Measurements from ENCODE around the gene LIN37.
A peak's percentile ranks its signal among the peaks of the same experiment; 100 is the strongest.
"Not testable (repeated sequence)": the region's sequence is repeated elsewhere in the genome, so short reads cannot be mapped to it uniquely, and the experiment has no call there.

The LIN37 gene

DNA sequence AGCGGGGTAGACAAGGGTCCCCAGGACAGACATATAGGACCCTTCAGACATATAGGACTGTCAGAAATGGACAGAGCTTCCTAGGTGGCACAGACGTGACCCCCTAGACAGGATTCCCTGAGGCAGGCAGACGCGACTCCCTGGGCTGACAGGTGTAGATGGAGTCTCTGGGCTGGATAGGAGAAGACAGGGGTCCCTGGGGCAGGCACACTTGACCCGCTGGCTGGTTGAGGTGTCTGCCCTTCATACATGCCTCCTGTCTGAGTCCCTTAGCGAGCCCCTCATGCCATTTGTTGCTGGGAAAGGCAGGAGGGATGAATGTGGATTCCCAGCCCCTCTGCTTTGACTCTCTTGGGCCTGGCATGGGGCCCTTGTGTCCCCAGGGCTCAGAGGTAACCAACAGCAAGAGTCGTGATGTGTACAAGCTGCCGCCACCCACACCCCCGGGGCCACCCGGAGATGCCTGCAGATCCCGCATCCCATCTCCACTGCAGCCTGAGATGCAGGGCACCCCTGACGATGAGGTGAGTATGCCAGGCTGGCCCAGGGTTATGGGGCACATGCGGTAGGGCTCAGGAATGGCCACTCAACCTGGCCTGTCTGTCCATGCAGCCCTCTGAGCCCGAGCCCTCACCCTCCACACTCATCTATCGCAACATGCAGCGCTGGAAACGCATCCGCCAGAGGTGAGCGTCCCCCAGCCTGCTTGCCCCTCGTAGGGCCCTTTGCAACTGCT is 5.4 kb downstream of the LIN37 start:
- no peak for FAIRE-seq

DNA sequence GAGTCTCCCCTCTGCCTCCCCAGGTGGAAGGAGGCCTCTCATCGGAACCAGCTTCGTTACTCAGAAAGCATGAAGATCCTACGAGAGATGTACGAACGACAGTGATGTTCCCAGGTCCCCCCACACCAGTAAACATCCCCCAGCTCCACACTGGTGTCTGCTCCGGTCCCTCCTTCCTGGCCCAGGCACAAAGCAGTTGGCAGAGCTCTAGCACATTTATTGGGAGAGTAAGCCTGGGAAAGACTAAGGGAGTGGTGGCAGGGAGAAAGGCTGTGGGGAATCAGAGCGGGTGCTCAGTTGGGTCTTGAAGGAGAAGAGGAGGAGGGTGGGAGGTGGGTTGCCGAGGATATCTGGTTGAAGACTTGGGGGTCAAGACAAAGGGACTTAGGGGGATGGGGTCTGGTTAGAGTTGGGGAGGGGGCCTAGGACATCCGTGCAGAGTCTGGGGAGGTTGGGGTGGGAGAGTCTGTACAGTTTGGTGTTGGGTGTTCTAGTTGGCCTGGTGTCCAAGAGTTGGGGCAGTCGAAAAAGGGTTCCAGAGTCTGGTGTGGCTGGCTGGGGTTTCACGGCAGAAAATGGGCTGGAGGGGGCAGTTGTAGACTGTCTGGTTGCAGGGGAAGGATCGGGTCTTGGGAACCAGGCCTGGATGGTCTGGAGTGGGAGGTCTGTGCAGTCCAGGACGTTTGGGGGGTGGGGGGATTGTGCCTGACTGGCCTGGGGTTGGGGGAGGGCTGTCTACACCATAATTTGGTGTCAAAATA is 6.2 kb downstream of the LIN37 start:
- FAIRE-seq: no peak

DNA sequence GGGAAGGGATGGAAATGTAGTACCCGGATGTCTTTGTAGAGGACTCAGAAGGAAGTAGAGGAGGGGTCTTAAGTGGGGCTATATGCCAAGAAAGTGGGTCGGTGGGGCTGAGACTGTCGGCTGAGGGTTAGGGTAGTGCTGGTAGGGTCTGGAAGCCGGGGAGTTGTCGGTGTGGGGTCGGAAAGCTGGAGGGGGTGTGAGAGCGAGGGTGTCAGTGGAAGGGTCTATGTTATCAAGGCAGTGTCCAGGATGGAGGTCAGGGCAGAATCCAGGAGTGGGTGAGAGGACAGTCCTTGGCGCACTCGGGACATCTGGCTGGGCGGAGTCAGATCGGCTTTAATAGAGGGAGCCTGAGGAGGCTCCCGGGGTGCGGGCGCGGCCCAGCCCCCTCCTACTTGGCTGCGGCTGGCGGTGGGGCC is 6.8 kb downstream of the LIN37 start:
- no peak for FAIRE-seq

DNA sequence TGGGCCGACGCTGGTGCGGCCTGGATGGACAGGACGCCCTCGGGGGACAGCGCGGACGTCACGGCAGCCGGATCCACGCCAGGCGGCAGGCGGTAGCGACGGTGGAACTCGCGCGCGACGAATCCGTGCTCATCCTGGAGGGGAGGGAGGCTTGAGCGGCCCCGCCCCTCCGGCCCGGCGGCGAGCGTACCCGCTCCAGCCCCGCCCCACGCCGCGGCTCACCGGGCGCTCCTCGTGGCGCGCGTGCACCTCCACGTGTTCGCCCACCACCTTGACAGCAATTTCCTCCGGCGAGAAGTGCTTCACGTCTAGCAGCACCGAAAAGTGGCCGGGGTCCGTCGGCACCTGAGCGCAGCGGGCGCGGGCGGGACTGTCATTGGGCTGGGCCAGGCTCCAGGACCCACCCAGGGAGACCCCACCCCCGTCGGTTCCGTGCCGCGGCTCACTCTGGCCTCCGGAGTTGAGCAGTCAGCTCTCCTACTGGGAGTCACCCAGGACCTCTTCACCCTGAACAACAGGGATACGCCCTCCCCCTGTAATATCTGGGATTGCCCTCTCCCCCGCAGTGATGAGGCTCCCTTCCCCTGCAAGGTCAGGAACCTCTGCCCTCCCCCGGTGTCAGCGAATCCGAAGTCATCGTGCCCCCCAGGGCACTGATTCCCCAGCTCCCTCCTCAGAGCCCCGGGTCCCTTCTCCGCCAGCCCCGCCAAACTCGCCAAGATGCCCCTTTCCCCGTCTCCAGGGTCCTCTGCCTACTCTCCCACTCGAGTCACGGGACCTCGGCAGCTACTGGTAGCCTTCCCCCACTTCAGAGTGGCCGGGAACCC is 7.4 kb downstream of the LIN37 start:
- FAIRE-seq: no peak

DNA sequence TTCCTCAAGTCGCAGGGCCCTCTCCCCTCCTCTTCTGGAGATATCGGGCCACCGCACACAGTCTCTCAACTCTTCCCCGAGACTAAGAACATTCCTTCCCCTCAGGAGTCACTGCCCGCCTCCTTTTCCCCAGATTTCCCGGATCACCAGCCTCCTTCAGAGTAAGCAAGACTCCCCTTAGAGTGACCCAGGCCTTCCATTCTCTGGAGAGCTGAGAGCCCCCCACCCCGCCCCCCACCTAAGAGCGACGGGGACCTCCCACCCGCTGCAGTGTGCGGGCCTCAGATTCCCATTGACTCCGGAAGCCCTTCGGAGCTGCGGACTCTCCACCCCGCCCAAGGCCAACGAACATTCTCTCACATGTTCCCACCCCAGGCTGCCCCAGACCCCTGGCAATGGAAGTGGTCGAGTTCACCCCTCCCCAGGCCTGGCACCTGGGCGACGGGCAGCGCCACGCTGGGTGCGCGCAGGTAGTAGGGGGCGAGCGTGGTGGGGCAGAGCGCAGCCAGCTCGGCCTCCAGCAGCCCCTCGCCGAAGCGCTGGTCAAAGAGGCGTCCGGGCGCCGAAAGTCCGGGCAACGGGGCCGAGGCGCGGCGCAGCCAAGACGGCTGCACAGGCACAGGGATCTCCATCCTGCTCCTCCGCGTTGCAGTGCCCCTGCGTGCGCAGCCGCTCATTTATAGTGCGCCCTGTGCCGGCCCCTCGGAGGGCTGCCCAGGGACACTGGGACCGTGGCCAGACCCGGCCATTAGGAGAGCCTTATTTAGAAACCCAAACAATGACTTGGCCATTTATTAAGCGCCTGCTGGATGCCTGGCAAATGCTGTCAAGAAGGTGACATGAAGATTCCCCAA is 8.2 kb downstream of the LIN37 start, which contains the start of gene HSPB6:
HSPB6 (minus strand) TSS at position 653 of the 854 bp plus-strand sequence; CDS start at position 632, 21 bp downstream.
- FAIRE-seq: no peak

DNA sequence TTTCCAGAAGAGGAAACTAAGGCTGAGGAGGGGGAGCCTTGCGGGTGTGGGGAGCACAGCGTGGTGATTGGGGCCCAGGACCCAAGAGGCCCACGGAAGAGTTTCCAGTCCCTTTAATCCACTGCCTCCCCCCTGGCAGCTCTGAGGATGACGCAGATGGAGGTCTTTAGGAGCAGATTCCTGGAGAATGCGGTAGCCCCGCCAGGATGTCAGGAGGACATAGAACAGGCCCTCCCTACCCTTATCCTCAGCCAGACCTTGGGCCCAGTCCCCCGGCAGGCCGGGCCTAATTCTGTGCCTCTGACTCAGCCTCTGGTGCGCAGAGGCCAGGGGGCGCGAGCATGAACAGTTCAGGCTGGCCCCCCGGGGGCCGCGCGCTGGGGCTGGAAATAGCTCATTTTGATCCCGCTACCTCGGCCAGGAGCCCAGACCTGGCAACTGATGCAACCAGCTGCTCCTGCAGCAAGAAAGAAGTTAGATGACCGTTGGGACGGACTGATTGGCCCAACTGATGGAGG is 8.9 kb downstream of the LIN37 start:
- FAIRE-seq: no peak

DNA sequence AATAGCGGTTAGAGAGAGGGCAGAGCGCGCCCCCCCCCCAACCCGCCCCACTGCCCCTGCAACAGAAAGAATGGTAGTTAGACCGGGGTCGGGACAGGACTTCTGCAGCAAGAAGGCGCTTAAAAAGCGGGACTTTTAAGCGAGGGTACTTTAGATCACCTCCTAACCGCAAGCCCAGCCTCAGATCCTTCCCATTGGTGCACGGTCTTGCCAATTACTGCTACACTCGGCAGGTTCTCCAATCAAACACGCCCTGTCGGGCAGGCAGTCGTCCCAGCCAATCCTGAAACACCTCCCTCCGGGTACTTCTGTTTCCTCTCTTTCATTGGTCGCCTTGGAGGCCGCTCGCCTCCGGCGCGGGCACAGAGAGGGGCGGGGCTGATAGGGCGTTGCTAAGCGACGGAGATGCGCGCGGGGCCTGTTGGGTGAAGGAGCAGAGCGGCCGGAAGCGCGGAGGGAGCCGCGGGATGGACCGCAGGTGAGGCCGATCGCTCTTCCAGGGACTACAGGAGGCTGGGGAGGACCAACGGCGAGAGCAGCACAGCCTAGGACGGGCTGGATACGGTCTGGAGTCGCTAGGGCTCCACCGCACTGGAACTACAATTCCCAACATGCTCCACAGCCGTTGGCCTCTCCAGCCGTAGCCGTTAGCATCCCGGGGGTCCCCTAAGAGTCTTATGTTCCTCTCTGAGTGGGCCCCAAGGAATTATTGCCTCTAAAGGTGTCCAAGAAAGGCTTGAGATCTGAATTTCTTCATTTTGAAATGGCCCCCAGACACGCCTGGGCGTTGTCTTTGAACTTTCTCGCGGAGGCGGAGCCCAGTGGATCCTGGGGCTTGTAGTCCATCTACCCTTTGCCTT is 9.6 kb downstream of the LIN37 start, which contains the start of gene PROSER3:
PROSER3 (plus strand) TSS at position 428 of the 860 bp plus-strand sequence; CDS start at position 468, 40 bp downstream.
- FAIRE-seq: peak; percentile 76

DNA sequence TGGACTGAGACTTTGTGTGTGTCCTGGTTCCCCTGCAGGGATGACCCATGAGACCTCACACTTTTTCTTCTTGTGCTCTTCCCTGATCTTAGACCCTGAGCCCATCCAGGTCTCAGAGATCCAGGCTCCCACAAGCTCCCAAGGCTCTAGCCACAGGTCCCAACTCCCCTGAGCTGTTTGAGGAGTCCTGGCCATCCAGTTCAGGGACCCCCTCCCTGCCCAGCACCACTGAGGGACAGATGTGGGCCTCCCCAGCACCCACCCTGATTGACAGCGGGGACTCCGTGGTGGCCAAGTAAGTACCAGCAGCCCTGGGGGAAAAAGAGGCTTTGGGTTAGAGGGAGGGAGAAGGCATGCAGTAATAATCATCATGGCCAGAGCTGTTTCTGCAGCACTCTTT is 11.3 kb downstream of the LIN37 start:
- FAIRE-seq: no peak

DNA sequence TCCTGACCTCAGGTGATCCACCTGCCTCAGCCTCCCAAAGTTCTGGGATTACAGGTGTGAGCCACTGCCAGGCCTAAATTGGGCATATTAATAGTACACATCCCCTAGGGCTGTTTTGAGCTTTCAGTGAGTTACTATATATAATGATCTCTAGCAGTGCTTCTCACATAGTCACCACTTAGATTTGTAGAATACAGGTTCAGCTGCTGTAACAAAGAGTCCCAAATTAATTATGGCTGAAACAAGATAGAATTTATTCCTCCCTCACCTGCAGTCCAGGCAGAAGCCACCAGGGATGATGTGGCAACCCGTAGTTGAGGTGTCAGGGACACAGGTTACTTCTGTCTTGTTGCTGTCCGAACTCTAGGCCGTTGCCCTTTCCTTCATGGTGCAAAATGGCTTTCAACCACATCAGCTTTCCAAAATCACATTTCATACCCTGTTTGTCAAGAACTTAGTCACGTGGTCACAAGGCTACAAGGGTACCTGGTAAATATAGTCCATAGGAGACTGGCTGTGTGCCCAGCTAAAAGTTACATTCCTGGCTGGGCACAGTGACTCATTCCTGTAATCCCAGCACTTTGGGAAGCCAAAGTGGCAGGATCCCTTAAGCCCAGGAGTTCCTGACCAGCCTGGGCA is 12.5 kb downstream of the LIN37 start:
- FAIRE-seq: no peak

DNA sequence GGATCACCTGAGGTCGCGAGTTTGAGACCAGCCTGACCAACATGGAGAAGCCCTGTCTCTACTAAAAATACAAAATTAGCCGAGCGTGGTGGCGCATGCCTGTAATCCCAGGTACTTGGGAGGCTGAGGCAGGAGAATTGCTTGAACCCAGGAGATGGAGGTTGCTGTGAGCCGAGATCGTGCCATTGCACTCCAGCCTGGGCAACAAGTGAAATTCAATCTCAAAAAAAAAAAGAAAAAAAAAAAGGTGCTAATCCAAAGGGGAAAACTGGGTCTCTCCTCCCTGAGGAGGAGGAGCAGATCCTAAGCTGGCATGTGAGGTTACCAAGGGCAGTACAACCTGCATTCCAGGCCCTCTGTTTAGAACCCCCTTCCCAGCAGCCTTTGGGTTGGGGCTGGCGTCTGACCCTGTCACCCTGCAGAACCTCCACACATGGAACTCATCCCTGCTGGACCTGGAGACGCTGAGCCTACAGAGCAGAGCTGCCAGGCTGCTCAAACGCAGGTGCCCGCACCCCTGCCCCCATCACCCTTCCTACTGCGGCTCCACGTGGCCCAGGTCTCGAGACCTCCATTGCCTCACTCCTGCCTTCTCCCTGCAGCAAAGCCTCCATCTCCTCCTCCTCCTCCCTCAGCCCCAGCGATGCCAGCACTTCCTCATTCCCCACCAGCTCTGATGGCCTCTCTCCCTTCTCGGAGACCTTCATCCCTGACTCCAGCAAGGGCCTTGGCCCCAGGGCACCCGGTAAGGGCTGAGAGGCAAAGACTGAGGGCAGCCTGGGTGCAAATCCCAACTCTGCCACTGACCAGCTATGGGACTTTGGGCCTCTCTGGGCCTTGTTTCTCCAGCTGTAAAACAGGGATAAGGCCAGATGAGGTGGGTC is 16.3 kb downstream of the LIN37 start:
- FAIRE-seq: no peak

DNA sequence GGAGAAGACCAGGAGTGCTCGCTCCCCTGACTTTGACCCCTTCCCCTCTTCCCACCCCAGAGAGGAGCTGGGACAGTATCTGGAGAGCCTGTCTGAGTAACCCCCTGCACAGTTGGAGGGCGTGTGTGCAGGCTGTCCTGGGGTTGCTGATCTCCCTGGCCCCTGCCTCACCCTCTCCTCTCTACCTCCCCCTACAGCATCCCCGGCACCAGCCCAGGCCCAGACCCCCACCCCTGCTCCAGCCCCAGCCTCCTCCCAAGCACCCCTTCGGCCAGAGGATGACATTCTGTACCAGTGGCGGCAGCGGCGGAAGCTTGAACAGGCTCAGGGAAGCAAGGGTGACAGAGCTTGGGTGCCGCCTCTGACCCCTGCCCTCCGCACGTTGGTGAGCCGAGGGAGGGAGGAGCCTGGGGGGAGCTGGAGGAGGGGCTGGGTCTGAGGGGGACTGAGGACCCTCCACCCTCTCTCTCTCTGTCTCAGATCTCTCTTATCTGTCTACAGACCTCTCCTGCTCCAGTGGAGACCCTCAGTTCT is 18.3 kb downstream of the LIN37 start:
- no peak for FAIRE-seq

DNA sequence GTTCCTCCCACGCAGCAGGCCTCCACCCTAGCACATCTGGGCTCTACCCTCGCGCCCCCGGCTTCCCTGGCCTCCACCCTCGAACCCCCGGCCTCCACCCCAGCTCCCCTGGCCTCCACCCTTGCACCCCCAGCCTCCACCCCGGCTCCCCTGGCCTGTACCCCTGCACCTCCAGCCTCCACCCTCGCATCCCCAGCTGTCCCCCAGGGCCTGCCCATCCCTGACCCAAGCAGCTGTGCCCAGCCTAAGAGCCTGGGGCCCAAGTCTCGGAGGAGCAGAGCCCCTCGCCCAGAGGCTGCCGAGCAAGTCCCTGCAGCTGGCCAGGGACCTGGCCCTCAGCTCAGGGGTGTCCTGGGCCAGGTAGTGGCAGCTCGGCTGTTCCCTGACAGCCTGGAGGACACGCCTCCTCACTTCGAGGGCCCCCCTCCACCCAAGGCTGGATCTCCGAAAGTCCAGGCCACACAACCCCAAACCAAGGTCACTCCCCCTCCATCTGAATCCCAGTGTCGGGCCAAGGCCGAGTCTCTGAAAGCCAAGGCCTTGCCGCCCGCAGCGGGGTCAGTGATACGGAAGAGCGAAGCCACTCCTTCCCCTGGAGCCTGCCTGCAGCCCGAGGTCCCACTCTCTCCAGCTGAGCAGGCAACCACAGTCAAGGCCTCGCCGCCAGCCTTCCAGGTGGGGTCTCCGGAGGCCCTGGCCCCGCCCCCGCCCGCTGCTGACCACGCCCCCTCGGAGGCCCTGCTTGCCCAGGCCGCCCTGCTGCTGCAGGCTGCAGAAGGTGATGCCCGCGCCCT is 19.1 kb downstream of the LIN37 start:
- FAIRE-seq: no peak

DNA sequence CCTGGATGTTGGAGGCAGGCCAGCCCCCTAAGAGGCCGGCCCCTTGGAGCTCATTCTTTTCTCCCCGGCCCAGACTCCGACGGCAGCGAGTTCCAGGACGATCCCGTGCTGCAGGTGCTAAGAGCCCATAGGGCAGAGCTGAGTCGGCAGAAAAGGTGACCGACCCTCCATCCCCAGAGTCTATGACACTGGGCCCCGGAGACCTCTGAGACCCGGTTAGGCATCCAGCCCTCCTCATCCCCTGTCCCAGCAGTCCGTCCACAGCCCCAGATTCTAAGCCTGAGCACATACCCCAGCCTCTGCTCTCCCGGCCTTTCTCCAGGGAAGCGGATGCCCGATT is 19.7 kb downstream of the LIN37 start:
- no peak for FAIRE-seq

DNA sequence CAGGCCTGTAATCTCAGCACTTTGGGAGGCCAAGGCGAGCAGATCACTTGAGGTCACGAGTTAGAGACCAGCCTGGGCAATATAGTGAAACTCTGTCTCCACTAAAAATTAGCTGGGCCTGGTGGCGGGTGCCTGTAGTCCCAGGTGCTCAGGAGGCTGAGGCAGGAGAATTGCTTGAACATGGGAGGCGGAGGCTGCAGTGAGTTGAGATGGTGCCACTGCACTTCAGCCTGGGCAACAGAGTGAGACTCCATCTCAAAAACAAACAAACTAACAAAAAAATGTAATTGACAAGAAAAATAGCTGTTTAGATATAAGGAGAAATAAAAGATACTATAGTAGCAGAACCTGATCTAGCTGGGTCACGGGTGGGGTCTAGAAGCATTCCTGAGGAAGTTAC is 24.0 kb downstream of the LIN37 start:
- not testable (repeated sequence) for FAIRE-seq

DNA sequence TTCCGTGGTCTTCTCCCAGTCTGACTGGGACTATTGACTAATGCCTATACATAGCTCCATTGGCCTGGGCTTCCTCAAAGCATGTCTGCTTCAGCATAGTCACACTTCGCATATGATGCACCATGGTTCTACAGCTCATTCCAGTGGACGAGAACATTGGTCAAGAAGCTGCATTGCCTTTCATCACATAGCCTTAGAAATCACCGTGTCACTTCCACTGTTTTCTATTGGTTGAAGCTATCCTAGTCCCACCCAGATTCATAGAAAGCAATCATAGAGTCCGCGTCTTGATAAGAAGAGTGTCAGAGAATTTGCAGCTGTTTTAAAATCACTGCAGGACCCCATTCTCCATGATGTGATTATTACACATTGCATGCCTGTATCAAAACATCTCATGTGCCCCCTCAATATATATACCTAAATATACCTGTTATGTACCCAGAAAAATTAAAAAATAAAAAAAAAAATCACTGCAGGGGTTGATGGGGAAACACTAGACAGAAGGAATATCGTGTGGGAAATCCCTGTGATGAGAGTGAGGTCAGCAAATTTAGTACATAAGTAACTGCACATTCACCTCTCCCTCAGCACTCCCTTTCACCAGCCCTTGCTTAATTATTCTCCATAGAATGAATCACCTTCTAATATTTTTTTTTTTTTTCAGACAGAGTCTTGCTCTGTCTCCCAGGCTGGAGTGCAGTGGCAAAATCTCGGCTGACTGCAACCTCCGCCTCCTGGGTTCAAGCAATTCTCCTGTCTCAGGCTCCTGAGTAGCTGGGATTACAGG is 24.8 kb downstream of the LIN37 start:
- no peak for FAIRE-seq

DNA sequence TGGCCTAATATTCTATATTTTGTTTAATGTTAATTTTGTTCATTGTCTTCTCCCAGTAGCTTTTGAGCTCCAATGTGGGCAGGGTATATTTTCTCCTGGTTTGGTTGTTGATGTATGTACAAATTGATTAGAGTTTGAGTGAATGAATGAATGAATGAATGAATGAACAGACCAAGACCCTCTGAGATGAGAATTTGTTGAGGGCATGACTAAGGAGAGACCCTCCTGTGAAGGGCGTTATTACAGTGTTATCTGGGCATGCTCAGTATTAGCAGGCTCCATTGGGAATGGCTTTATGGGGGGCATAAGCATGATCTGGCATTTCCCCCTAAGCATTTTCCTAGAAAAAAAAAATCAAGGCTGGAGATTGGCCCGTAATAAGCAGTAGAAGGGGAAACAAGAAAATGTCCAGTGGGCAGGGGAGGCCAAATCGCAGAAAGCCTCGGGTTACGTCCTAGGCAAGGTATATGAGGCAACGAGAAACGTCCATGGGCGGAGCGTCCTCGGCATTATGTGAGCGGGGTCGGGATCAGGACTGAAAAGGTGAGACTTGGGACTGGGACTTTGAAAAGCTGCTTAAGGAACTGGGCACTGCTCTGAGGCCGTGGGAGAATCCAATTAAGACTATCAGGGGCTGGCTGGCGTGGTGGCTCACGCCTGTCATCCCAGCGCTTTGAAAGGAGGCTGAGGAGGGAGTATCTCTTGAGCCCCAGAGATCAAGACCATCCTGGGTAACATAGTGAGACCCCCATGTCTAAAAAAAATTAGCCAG is 26.1 kb downstream of the LIN37 start:
- FAIRE-seq: no peak

DNA sequence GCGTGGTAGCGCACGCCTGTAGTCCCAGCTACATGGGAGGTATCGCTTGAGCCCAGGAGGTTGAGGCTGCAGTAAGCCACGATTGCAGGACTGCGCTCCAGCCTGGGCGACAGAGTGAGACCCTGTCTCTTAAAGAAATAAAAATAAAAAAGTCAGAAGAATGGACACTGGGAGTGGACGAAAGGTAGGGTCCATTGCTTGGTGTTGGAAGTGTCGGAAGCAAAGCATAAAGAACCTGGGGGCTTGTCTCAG is 26.6 kb downstream of the LIN37 start:
- FAIRE-seq: no peak
